T-cell (primary cell): ENCODE data around the gene CHRDL1. TPM values are rescaled to one million over a fixed set of nuclear protein-coding genes. Genes with fewer than 3 reads are reported as not detected.

Experiments used
- ATAC-seq, 4 experiments: fragments of 200-7000 bp in 3 of 4; fragments of 150-1000 bp in 1 of 4; cut with Tn5 transposase; replicated peaks in 1 of 4; 1 replicate in 3 of 4; 2 replicates in 1 of 4; pipeline ENCODE4 v1.10.0; 2021; ENCODE audit warnings: moderate library complexity in 3 of 4, mild to moderate bottlenecking in 2 of 4, moderate number of reproducible peaks in 1 of 4
- CTCF ChIA-PET, 2 donors: fragments of 300-600 bp; sonication (Branson Sonifier 250); formaldehyde crosslinking; loops; one replicate each; lab custom pipeline; 2022; ENCODE audit warnings: antibody characterized with exemption in 2 of 2; lab: Charles Lee
- POLR2A ChIA-PET, 2 donors: fragments of 300-600 bp; sonication (Branson Sonifier 250); formaldehyde crosslinking; loops; one replicate each; lab custom pipeline; 2022; ENCODE audit warnings: antibody characterized with exemption in 2 of 2; lab: Charles Lee
- DNase-seq, 35 experiments: peaks; one replicate each; pipeline versions ENCODE4 v3.0.0 to v3.0.0-alpha.2; 2013 to 2023
- H3K27ac ChIP-seq: one replicate; pipeline ENCODE4 v1.5.1; 2013; ENCODE audit warnings: low read length
- H3K27me3 ChIP-seq, 2 experiments: replicated peaks in 1 of 2; 1 replicate in 1 of 2; 2 replicates in 1 of 2; pipeline versions ENCODE4 v1.6.1 to v1.7.0; 2013; ENCODE audit warnings: low read length in 1 of 2, mixed read lengths in 1 of 2; ENCODE audit not compliant: control insufficient read depth in 2 of 2, insufficient read depth in 2 of 2; ENCODE audit errors: extremely low read depth in 1 of 2
- H3K36me3 ChIP-seq, 2 donors: 1 replicate in 1 of 2; 2 replicates in 1 of 2; pipeline versions ENCODE4 v1.6.1 to v1.7.0; 2013; ENCODE audit warnings: low read length in 1 of 2; ENCODE audit not compliant: control insufficient read depth in 2 of 2, insufficient read depth in 1 of 2; ENCODE audit errors: extremely low read depth in 1 of 2
- H3K4me1 ChIP-seq, 2 experiments: 1 replicate in 1 of 2; 2 replicates in 1 of 2; pipeline versions ENCODE4 v1.6.1 to v1.7.0; 2013; ENCODE audit warnings: low read length in 2 of 2, mixed read lengths in 1 of 2; ENCODE audit not compliant: insufficient read depth in 2 of 2, control insufficient read depth in 1 of 2; ENCODE audit errors: extremely low read depth in 1 of 2
- H3K4me3 ChIP-seq, 2 donors: 1 replicate in 1 of 2; 2 replicates in 1 of 2; pipeline versions ENCODE4 v1.5.1 to v1.7.0; 2013; ENCODE audit warnings: mild to moderate bottlenecking in 2 of 2, low read length in 1 of 2, moderate library complexity in 1 of 2; ENCODE audit not compliant: control insufficient read depth in 1 of 2; ENCODE audit errors: extremely low read depth in 1 of 2
- H3K9me3 ChIP-seq: 2 replicates; pipeline ENCODE4 v1.7.0; 2013
- H3K27ac Mint-ChIP-seq, 2 donors: one replicate each; pipeline ENCODE4 v1.8.0; 2020 to 2021; ENCODE audit warnings: mild to moderate bottlenecking in 2 of 2, mixed read lengths in 2 of 2
- H3K27me3 Mint-ChIP-seq, 2 donors: one replicate each; pipeline ENCODE4 v1.8.0; 2021 to 2022; ENCODE audit warnings: mixed read lengths in 2 of 2
- H3K36me3 Mint-ChIP-seq: one replicate; pipeline ENCODE4 v1.8.0; 2021; ENCODE audit warnings: mixed read lengths
- H3K4me1 Mint-ChIP-seq, 3 donors: one replicate each; pipeline ENCODE4 v1.8.0; 2020 to 2022; ENCODE audit warnings: mixed read lengths in 3 of 3, mild to moderate bottlenecking in 1 of 3
- H3K4me3 Mint-ChIP-seq, 3 donors: one replicate each; pipeline ENCODE4 v1.8.0; 2020 to 2022; ENCODE audit warnings: mild to moderate bottlenecking in 3 of 3, mixed read lengths in 3 of 3, moderate library complexity in 3 of 3
- H3K9me3 Mint-ChIP-seq, 3 donors: one replicate each; pipeline ENCODE4 v1.8.0; 2020 to 2022; ENCODE audit warnings: mixed read lengths in 3 of 3
- WGBS: methylation state at CpG from one replicate; pipeline ENCODE4 v1.1.5; 2013; ENCODE audit warnings: missing lambda C conversion rate; ENCODE audit not compliant: insufficient coverage; 5-methylcytosine and 5-hydroxymethylcytosine counted together
- total RNA-seq, 35 experiments: library from RNA in 6 of 35; stranded (reverse) in 6 of 35; fragments of 120-200 nt in 1 of 35; gene quantifications; one replicate each; pipeline versions ENCODE4 v1.2.1 to v1.2.4 and lab custom pipeline; 2013 to 2026

The CHRDL1 gene
- total RNA-seq, 5 donors from 2014 or later (not counting 1 experiment from before 2014, with no cell fraction given): 0.09 TPM; not detected in 4

- Histone ChIP-seq H3K4me1 (no peaks in the 10 kb centered on the region), H3K36me3 (no peaks in the 10 kb centered on the region), H3K27me3 (no peaks in the 10 kb centered on the region), H3K4me3 (no peak overlapping the region), H3K27ac (no peak overlapping the region), H3K9me3 (no peaks in the 10 kb centered on the region)
- no peak overlapping the region for H3K27ac Mint-ChIP-seq
- no peak for ATAC-seq
- H3K4me1 Mint-ChIP-seq: no peaks in the 10 kb centered on the region
- ChIA-PET POLR2A (no interaction called here), CTCF (interaction anchor here in 1 of 2 donors (0.6 to 0.9 kb wide), 2 partner anchors 9 to 21 kb away, joined by 3 to 4 read pairs; no protein-coding TSS in a partner anchor)
- DNase-seq: no peak
- WGBS: 56% methylated on average over 2 of the region's 4 CpGs
- no peaks in the 10 kb centered on the region for H3K36me3 Mint-ChIP-seq
- no peaks in the 10 kb centered on the region for H3K9me3 Mint-ChIP-seq
- peaks cover 2 to 13% of the 10 kb centered on the region in 2 donors for H3K27me3 Mint-ChIP-seq
- H3K4me3 Mint-ChIP-seq: no peak overlapping the region
These were observed 10.5 kb upstream of the CHRDL1 start for GRCh38 chrX:110806145-110806544.

- no peak overlapping the region for H3K27ac Mint-ChIP-seq
- no peaks in the 10 kb centered on the region for H3K36me3 Mint-ChIP-seq
- no peaks in the 10 kb centered on the region for H3K9me3 ChIP-seq
- ChIA-PET CTCF (interaction anchor here in 1 of 2 donors (0.9 kb wide), 1 partner anchor 20 kb away, joined by 3 read pairs; no protein-coding TSS in a partner anchor), POLR2A (no interaction called here)
- no peaks in the 10 kb centered on the region for H3K4me1 Mint-ChIP-seq
- no peak overlapping the region for H3K4me3 Mint-ChIP-seq
- no peaks in the 10 kb centered on the region for H3K27me3 ChIP-seq
- WGBS: no CpG with 5 or more reads among the region's 1 CpG
- H3K9me3 Mint-ChIP-seq: no peaks in the 10 kb centered on the region
- ATAC-seq: no peak
- no peak overlapping the region for H3K4me3 ChIP-seq
- H3K4me1 ChIP-seq: no peaks in the 10 kb centered on the region
- no peak for DNase-seq
- no peak overlapping the region for H3K27ac ChIP-seq
- H3K36me3 ChIP-seq: no peaks in the 10 kb centered on the region
- H3K27me3 Mint-ChIP-seq: peaks cover 4 to 10% of the 10 kb centered on the region in 2 donors
These were observed 9.7 kb upstream of the CHRDL1 start for GRCh38 chrX:110805303-110805702.

- no peaks in the 10 kb centered on the region for H3K4me1 Mint-ChIP-seq
- no peak for ATAC-seq
- no peak overlapping the region for H3K4me3 ChIP-seq
- no peak overlapping the region for H3K27ac Mint-ChIP-seq
- H3K27me3 ChIP-seq: no peaks in the 10 kb centered on the region
- WGBS: no CpG with 5 or more reads among the region's 4 CpGs
- H3K36me3 ChIP-seq: no peaks in the 10 kb centered on the region
- ChIA-PET CTCF (no interaction called here), POLR2A (no interaction called here)
- DNase-seq: no peak
- H3K36me3 Mint-ChIP-seq: no peaks in the 10 kb centered on the region
- no peak overlapping the region for H3K27ac ChIP-seq
- H3K9me3 ChIP-seq: no peaks in the 10 kb centered on the region
- no peaks in the 10 kb centered on the region for H3K9me3 Mint-ChIP-seq
- H3K4me1 ChIP-seq: no peaks in the 10 kb centered on the region
- peaks cover 5 to 15% of the 10 kb centered on the region in 2 donors for H3K27me3 Mint-ChIP-seq
- no peak overlapping the region for H3K4me3 Mint-ChIP-seq
These were observed 8.8 kb upstream of the CHRDL1 start for GRCh38 chrX:110804446-110804845.

DNA sequence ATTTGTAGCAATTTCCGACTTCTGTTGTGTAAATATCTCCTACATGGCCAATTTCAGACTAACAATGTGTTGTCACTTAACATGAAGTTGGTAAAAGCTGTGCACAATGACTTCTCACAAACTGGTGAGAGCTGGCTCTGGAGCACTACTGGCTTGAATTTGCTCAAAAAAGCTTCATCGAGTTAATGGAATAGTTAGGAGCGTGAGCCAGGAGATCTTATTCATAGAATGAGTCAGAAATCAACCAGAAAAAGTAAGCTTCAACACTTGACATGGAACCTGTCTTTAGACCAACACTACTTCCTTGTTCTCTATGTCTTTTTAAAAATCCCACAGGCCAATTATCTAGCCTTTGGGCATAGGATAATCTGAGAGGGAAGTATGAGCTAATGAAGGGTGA lies 7.9 kb upstream of the CHRDL1 start:
- Histone ChIP-seq H3K4me1 (no peaks in the 10 kb centered on the region), H3K4me3 (no peak overlapping the region), H3K36me3 (no peaks in the 10 kb centered on the region), H3K9me3 (no peaks in the 10 kb centered on the region), H3K27me3 (no peaks in the 10 kb centered on the region), H3K27ac (no peak overlapping the region)
- ChIA-PET CTCF (no interaction called here), POLR2A (no interaction called here)
- DNase-seq: no peak
- Mint-ChIP-seq H3K9me3 (no peaks in the 10 kb centered on the region), H3K4me1 (no peaks in the 10 kb centered on the region), H3K27me3 (peaks cover 6 to 20% of the 10 kb centered on the region in 2 donors), H3K36me3 (no peaks in the 10 kb centered on the region), H3K4me3 (no peak overlapping the region), H3K27ac (no peak overlapping the region)
- WGBS: no CpG with 5 or more reads among the region's 3 CpGs
- no peak for ATAC-seq

DNA sequence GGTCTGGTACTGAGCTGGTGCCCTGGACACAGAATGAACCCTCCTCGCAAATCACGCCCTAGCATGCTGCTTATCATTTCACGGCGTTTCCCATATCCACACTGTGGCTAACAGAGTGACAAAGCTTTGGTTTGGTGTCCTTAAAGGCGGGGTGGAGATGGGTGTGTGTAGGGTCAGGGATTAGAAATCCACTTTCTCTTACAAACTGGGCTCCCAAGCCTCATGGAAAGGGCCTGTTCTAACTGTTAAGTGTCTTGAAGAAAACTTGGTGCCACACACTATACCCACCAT lies 735 bp upstream of the CHRDL1 start:
- Histone ChIP-seq H3K36me3 (no peaks in the 10 kb centered on the region), H3K4me1 (no peaks in the 10 kb centered on the region), H3K27ac (no peak overlapping the region), H3K27me3 (peaks cover 0 to 13% of the 10 kb centered on the region in 2 experiments), H3K9me3 (no peaks in the 10 kb centered on the region), H3K4me3 (no peak overlapping the region)
- ATAC-seq (no peak), DNase-seq (no peak)
- ChIA-PET POLR2A (interaction anchor here in 1 of 2 donors (0.6 kb wide), 1 partner anchor 22 kb away, joined by 3 read pairs; no protein-coding TSS in a partner anchor), CTCF (interaction anchor here in 1 of 2 donors (0.5 kb wide), 1 partner anchor 355 kb away, joined by 4 read pairs; no protein-coding TSS in a partner anchor)
- Mint-ChIP-seq H3K27ac (no peak overlapping the region), H3K4me3 (peak overlapping the region in 1 of 3 donors; percentile 63), H3K9me3 (no peaks in the 10 kb centered on the region), H3K36me3 (no peaks in the 10 kb centered on the region), H3K27me3 (peaks cover 14 to 37% of the 10 kb centered on the region in 2 donors), H3K4me1 (peaks cover 0 to 2% (median 0%) of the 10 kb centered on the region in 3 donors)
- no CpG with 5 or more reads among the region's 5 CpGs for WGBS

DNA sequence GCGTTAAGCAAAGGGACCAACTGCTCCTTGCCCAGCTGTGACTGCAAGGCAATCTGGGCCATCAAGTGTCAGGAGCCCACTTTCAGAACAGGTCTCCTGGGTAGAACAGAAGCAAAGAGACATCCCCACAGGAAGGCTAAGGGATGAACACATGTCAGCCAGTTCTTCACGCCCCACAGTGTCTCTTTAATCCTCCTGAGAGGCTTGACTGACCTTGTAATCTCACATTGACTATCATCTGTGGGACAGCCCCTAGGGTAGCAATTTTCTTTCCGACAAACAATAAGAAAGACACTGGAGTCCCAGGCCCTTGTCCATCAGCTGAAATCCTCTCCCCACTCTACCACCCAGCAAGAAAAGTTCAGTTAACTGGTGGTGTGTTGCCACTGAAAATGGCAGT lies 1.0 kb downstream of the CHRDL1 start:
- WGBS: 73% methylated on average over 2 of the region's 3 CpGs
- Histone ChIP-seq H3K27me3 (peaks cover 0 to 13% of the 10 kb centered on the region in 2 experiments), H3K4me1 (no peaks in the 10 kb centered on the region), H3K9me3 (no peaks in the 10 kb centered on the region), H3K36me3 (no peaks in the 10 kb centered on the region), H3K27ac (no peak overlapping the region), H3K4me3 (no peak overlapping the region)
- Mint-ChIP-seq H3K9me3 (no peaks in the 10 kb centered on the region), H3K27ac (no peak overlapping the region), H3K4me1 (peaks cover 0 to 2% (median 0%) of the 10 kb centered on the region in 3 donors), H3K36me3 (no peaks in the 10 kb centered on the region), H3K27me3 (peaks cover 11 to 44% of the 10 kb centered on the region in 2 donors), H3K4me3 (no peak overlapping the region)
- ChIA-PET POLR2A (no interaction called here), CTCF (no interaction called here)
- ATAC-seq (no peak), DNase-seq (no peak)

DNA sequence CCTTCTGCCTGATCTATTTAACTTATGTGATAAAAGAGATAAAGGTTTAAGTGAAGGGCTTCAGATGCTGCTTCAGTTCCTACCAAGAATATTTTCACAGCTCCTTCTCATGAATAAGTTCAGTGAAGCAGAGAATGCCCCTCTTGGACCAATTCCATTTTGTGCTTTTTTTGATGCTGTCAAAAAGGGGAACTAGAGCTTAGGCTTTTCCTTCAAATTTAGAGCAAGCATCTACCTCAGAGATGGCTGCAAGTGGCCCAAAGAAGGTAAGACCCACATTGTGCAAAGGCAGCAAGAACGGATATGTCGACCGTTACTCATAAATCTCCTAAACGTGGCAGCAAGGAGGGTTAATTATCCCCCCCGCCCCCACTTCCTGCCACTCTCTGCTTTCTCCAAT lies 4.5 kb downstream of the CHRDL1 start:
- WGBS: no CpG with 5 or more reads among the region's 5 CpGs
- Histone ChIP-seq H3K36me3 (no peaks in the 10 kb centered on the region), H3K27ac (no peak overlapping the region), H3K4me3 (no peak overlapping the region), H3K27me3 (peaks cover 0 to 10% of the 10 kb centered on the region in 2 experiments), H3K9me3 (no peaks in the 10 kb centered on the region), H3K4me1 (no peaks in the 10 kb centered on the region)
- ChIA-PET CTCF (no interaction called here), POLR2A (no interaction called here)
- H3K4me1 Mint-ChIP-seq: no peaks in the 10 kb centered on the region
- no peak overlapping the region for H3K4me3 Mint-ChIP-seq
- ATAC-seq (no peak), DNase-seq (no peak)
- H3K27me3 Mint-ChIP-seq: peaks cover 3 to 30% of the 10 kb centered on the region in 2 donors
- H3K27ac Mint-ChIP-seq: no peak overlapping the region
- no peaks in the 10 kb centered on the region for H3K36me3 Mint-ChIP-seq
- H3K9me3 Mint-ChIP-seq: no peaks in the 10 kb centered on the region
